NCI-H1417 treated with DMSO at 0.1 percent for 48 hours (cell line): ENCODE measurements around the gene B3GNT3.
"Not testable (repeated sequence)": the region's sequence is repeated elsewhere in the genome, so short reads cannot be mapped to it uniquely, and the experiment has no call there.

Source experiments
- DNase-seq: peaks from one replicate; lab custom pipeline; 2025; lab: John Stamatoyannopoulos, UW

B3GNT3 gene

GRCh38 chr19:17796838-17797423 lies 2.0 kb downstream of the B3GNT3 start:
- no peak for DNase-seq

- DNase-seq: no peak
Observed at GRCh38 chr19:17797424-17798201, 2.7 kb downstream of the B3GNT3 start.

GRCh38 chr19:17798599-17798998 lies 3.7 kb downstream of the B3GNT3 start:
- DNase-seq: not testable (repeated sequence)

- DNase-seq: no peak
Observed at GRCh38 chr19:17802137-17802858, 7.4 kb downstream of the B3GNT3 start.

GRCh38 chr19:17803264-17803896 lies 8.4 kb downstream of the B3GNT3 start:
- DNase-seq: no peak

- no peak for DNase-seq
Observed at GRCh38 chr19:17805427-17805826, 10.5 kb downstream of the B3GNT3 start.

- DNase-seq: no peak
Observed at GRCh38 chr19:17806945-17807344, 12.0 kb downstream of the B3GNT3 start.

- no peak for DNase-seq
Observed at GRCh38 chr19:17807731-17808316, 12.9 kb downstream of the B3GNT3 start.

- no peak for DNase-seq
Observed at GRCh38 chr19:17811103-17811502, 16.2 kb downstream of the B3GNT3 start.

GRCh38 chr19:17811681-17812080 lies 16.7 kb downstream of the B3GNT3 start:
- DNase-seq: no peak

- DNase-seq: no peak
Observed at GRCh38 chr19:17812099-17812498, 17.2 kb downstream of the B3GNT3 start.

- no peak for DNase-seq
Observed at GRCh38 chr19:17817668-17818363, 22.9 kb downstream of the B3GNT3 start.

GRCh38 chr19:17821190-17821589 lies 26.3 kb downstream of the B3GNT3 start, which contains the start of gene INSL3:
Gene INSL3 (minus strand): TSS chr19:17821519. CDS start chr19:17821506, 13 bp downstream.
- DNase-seq: no peak

GRCh38 chr19:17824339-17824738 lies 29.4 kb downstream of the B3GNT3 start:
- DNase-seq: no peak

GRCh38 chr19:17826508-17827056 lies 31.6 kb downstream of the B3GNT3 start:
- no peak for DNase-seq

- DNase-seq: no peak
Observed at GRCh38 chr19:17829855-17830566, 35.1 kb downstream of the B3GNT3 start.

GRCh38 chr19:17830567-17831418 lies 35.9 kb downstream of the B3GNT3 start:
- peak; percentile 34 for DNase-seq

GRCh38 chr19:17831419-17831888 lies 36.5 kb downstream of the B3GNT3 start:
- no peak for DNase-seq

- DNase-seq: no peak
Observed at GRCh38 chr19:17832443-17833208, 37.7 kb downstream of the B3GNT3 start.
